Spinal cord (tissue), 10 donors: ENCODE data around the gene TMEM236. TPM values are rescaled to one million over a fixed set of nuclear protein-coding genes. Genes with fewer than 3 reads are reported as not detected.

Source experiments
- DNase-seq, 6 donors: peaks; one replicate each; pipeline versions ENCODE4 v3.0.0 to v3.0.0-alpha.2; 2013 to 2015; ENCODE audit warnings: low spot score in 6 of 6, low read depth in 4 of 6
- H3K27ac ChIP-seq: one replicate; pipeline ENCODE4 v1.5.1; 2013; ENCODE audit warnings: low read depth, low read length, control low read depth
- H3K27me3 ChIP-seq: one replicate; pipeline ENCODE4 v1.6.1; 2013; ENCODE audit warnings: low read length; ENCODE audit not compliant: control insufficient read depth, insufficient read depth
- H3K36me3 ChIP-seq: one replicate; pipeline ENCODE4 v1.6.1; 2013; ENCODE audit warnings: low read length; ENCODE audit not compliant: control insufficient read depth, insufficient read depth
- H3K4me1 ChIP-seq: one replicate; pipeline ENCODE4 v1.6.1; 2013; ENCODE audit warnings: low read length; ENCODE audit not compliant: control insufficient read depth, insufficient read depth
- H3K4me3 ChIP-seq: one replicate; pipeline ENCODE4 v1.5.1; 2013; ENCODE audit warnings: low read depth, low read length, control low read depth
- H3K9me3 ChIP-seq: one replicate; pipeline ENCODE4 v1.6.1; 2013; ENCODE audit warnings: low read length; ENCODE audit not compliant: control insufficient read depth, insufficient read depth
- WGBS: methylation state at CpG from one replicate; pipeline ENCODE4 v1.1.5; 2013; ENCODE audit warnings: missing lambda C conversion rate; ENCODE audit not compliant: insufficient coverage; 5-methylcytosine and 5-hydroxymethylcytosine counted together
- long read RNA-seq, 4 donors: transcript quantifications; one replicate each; lab custom pipeline, GENCODE V29; 2026
- polyA plus RNA-seq, 2 donors: library from polyadenylated mRNA; unstranded; fragments of 120-200 nt; gene quantifications; one replicate each; pipeline ENCODE4 v1.2.1, GENCODE V29; 2013; ENCODE audit not compliant: insufficient read length in 2 of 2
- total RNA-seq, 2 donors: library from RNA; depleted of rRNA in 1 of 2; stranded (reverse); fragments of 120-200 nt in 1 of 2; fragments of >200 nt in 1 of 2; gene quantifications; one replicate each; pipeline versions ENCODE4 v1.2.3 to v1.2.4, GENCODE V29; 2013 to 2014
- donor health status: healthy.

Gene TMEM236
- total RNA-seq (under 1 TPM; 0.44 to 0.50 TPM), polyA plus RNA-seq (under 1 TPM; 0.24 to 0.27 TPM)
- long read RNA-seq, donor 1, result 0 reads
- long read RNA-seq, donor 2, result 0 reads
- long read RNA-seq, donor 3, result 0 reads
- long read RNA-seq, donor 4, result 0 reads

GRCh38 chr10:17751781-17752445 is at the start of gene TMEM236:
Gene TMEM236, plus strand, starts transcription at chr10:17752201. Its CDS starts 95 bp downstream, at chr10:17752296.
- DNase-seq, result no peak
- no peaks in the 10 kb centered on the region for H3K4me1 ChIP-seq
- no peak within 1 kb of the TSS for H3K4me3 ChIP-seq
- no peaks in the 10 kb centered on the region for H3K27me3 ChIP-seq
- no peak within 1 kb of the TSS for H3K27ac ChIP-seq
- WGBS, result 41% methylated on average over 7 of the region's 9 CpGs
- no peaks in the 10 kb centered on the region for H3K36me3 ChIP-seq
- no peaks in the 10 kb centered on the region for H3K9me3 ChIP-seq

DNA sequence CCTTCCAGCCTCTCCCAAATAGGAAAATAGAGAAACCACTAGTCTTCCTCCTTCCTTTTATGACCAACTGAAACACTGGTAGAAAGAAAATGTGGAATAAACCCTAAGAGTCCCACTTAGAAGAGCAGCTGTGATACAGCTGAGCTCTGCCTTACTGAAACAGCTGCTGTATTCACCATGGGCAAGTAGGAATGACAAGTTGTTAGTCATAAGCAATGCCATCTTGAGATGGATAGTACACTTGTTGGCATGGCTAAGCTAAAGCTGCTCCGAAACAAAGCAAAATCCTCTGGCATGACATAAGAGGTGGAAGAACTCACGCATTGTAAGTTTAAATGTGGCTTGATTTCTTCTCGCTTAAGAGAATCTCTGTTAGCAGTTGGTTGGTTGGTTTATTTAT is 48.3 kb upstream of the TMEM236 start:
- Histone ChIP-seq H3K27me3 (no peaks in the 10 kb centered on the region), H3K9me3 (no peaks in the 10 kb centered on the region), H3K4me3 (no peak overlapping the region), H3K27ac (no peak overlapping the region), H3K36me3 (peaks cover 18% of the 10 kb centered on the region), H3K4me1 (no peaks in the 10 kb centered on the region)
- DNase-seq, result peak in 2 of 6 donors; percentile 16 to 37
- 92% methylated on average over 2 of the region's 3 CpGs for WGBS

GRCh38 chr10:17708821-17709220 is 43.2 kb upstream of the TMEM236 start:
- H3K36me3 ChIP-seq, result peaks cover 24% of the 10 kb centered on the region
- no peak overlapping the region for H3K4me3 ChIP-seq
- no peak overlapping the region for H3K27ac ChIP-seq
- H3K9me3 ChIP-seq, result no peaks in the 10 kb centered on the region
- DNase-seq, result no peak
- WGBS, result 94% methylated on average over 3 of the region's 10 CpGs
- no peaks in the 10 kb centered on the region for H3K27me3 ChIP-seq
- no peaks in the 10 kb centered on the region for H3K4me1 ChIP-seq

- Histone ChIP-seq H3K36me3 (peaks cover 27% of the 10 kb centered on the region), H3K4me1 (no peaks in the 10 kb centered on the region), H3K27me3 (no peaks in the 10 kb centered on the region), H3K27ac (no peak overlapping the region), H3K4me3 (no peak overlapping the region), H3K9me3 (no peaks in the 10 kb centered on the region)
- 90% methylated on average over 4 of the region's 5 CpGs for WGBS
- DNase-seq, result no peak
Measured at GRCh38 chr10:17709492-17709891, 42.5 kb upstream of the TMEM236 start.

DNA sequence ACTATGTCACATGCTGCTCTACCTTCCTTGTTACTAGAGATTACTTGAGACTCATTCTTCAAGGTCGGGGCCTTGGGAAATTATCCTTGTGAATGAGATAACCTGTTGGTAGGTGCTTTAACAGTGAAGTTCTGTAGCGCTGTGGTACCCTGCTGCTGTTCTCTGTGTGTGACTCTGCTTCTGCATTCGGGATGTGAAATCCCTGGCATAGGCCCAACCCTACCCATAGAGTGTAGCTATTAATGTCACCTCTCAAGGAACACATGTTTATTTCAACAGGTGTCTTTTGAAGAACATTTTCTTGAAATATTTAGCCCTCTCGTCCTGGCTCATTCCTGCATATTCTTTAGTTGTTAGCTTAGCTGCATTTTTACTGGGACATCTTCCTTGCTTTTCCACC is 41.8 kb upstream of the TMEM236 start:
- Histone ChIP-seq H3K36me3 (peaks cover 29% of the 10 kb centered on the region), H3K9me3 (no peaks in the 10 kb centered on the region), H3K27me3 (no peaks in the 10 kb centered on the region), H3K27ac (no peak overlapping the region), H3K4me3 (no peak overlapping the region), H3K4me1 (no peaks in the 10 kb centered on the region)
- WGBS, result no CpG with 5 or more reads among the region's 4 CpGs
- no peak for DNase-seq

GRCh38 chr10:17712053-17712452 is 39.9 kb upstream of the TMEM236 start:
- WGBS, result 100% methylated on average over 2 of the region's 5 CpGs
- Histone ChIP-seq H3K4me1 (no peaks in the 10 kb centered on the region), H3K36me3 (peaks cover 17% of the 10 kb centered on the region), H3K27me3 (no peaks in the 10 kb centered on the region), H3K27ac (no peak overlapping the region), H3K9me3 (no peaks in the 10 kb centered on the region), H3K4me3 (no peak overlapping the region)
- no peak for DNase-seq

DNA sequence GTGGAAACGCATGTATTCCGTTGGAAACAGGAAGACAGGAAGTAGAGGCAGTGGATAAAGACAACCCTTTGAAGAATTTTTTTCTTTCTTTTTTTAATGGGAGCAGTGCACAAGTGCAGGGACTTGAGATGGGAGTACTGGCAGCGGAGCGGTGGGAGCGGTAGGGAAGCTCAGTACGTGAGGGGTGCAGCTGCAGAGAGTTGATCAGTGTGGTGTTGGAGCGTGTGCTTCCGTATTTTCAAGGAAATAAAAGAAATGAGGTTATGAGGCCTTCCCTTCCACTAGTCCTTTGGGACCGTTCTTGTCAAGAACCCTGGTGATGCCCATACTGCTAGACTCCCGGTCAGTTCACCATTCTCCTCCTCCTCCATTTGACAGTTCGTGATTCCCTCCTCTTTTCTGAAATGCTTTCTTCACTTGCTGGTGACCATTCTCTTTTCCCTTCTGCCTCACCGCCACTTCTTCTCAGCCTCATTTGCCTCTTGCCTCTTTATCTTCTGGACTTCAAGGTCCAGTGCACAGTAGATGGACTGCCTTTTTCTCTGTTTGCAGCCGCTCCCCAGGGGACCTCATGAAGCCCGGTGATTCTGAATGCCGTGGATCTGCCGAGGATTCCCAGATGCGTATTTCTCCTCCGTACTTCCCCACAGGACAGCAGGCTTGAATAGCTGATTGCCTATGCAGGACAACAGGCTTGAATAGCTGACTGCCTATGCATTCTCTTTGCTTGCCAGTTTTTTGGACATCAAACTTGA is 39.1 kb upstream of the TMEM236 start:
- WGBS, result 15% methylated on average over 14 of the region's 18 CpGs
- H3K4me3 ChIP-seq, result peak overlapping the region; percentile 29

DNA sequence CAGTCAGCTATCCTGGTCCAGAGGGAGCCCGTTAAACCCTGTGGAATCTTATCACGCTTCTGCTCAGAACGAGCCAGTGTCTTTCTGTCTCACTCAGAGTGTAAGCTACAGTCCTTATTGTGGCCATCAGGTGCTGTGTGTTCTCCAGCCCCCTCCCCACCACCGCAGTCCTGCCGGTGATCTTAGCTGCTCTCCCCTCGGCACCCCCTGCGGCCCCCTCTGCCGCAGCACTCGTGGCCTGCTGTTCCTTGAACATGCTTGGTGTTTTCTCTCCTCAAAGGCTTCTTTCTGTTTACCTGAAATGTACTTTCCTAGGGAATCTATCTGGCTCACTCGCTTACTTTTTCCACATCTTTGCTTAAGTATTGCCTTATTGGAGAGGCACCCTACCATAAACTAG is 38.2 kb upstream of the TMEM236 start:
- Histone ChIP-seq H3K4me1 (no peaks in the 10 kb centered on the region), H3K9me3 (no peaks in the 10 kb centered on the region), H3K36me3 (peaks cover 10% of the 10 kb centered on the region), H3K27me3 (no peaks in the 10 kb centered on the region), H3K4me3 (no peak overlapping the region), H3K27ac (no peak overlapping the region)
- 84% methylated on average over 10 of the region's 10 CpGs for WGBS
- no peak for DNase-seq

More for the DNA sequence above, 39.1 kb upstream of the TMEM236 start:
- Histone ChIP-seq H3K27me3 (no peaks in the 10 kb centered on the region), H3K9me3 (no peaks in the 10 kb centered on the region), H3K27ac (no peak overlapping the region), H3K4me1 (no peaks in the 10 kb centered on the region), H3K36me3 (peaks cover 14% of the 10 kb centered on the region)
- peak in 4 of 6 donors; percentile 22 to 88 (median 29) for DNase-seq

DNA sequence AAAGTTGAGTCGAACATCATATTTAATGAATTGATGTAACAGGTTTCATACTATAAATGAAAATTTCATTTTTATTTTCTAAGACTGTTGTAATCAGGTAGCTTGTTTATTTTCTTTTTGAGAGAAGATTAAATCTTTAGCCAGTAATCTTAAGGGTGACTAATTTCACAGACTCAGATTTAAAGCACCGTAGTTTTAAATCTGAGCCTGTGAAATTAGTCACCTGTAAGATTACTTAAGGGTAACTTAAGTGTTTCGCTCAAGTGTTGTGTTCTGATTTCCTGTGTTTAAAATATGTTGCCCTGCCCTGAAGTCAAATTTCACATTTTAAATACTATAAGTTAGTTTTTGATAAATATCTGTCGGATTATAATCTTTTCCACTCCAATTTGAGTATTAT is 35.8 kb upstream of the TMEM236 start:
- no CpG with 5 or more reads among the region's 4 CpGs for WGBS
- peaks cover 8% of the 10 kb centered on the region for H3K36me3 ChIP-seq
- H3K4me1 ChIP-seq, result no peaks in the 10 kb centered on the region
- no peaks in the 10 kb centered on the region for H3K27me3 ChIP-seq
- H3K4me3 ChIP-seq, result no peak overlapping the region
- H3K9me3 ChIP-seq, result no peaks in the 10 kb centered on the region
- no peak overlapping the region for H3K27ac ChIP-seq
- DNase-seq, result no peak
